ENCODE data around the gene TNRC6C. TPM values are rescaled to one million over a fixed set of nuclear protein-coding genes. Genes with fewer than 3 reads are reported as not detected.

TNRC6C gene
- total RNA-seq, 3 donors from 2014 or later = 14.1 to 21.7 (median 21.6) TPM

DNA sequence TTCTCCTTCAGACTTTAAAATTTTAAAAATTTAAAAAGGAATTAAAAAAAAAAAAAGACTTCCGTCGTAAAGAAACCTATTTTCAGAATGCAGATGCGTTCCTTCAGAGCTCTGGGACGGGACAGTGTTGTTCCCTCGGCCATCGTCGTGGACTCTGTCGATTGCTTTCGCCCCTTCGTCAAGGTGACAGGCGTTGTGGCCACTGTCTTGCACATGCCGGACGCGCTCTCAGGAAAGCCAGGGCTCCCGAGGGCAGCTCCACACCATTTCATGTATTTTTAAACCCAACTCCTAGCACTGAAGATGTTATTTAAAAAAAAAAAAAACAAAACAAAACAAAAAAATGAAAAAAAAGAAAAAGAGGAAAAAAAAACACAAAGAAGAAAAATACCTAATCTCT is 147.7 kb downstream of the TNRC6C start:
- no peaks in the 10 kb centered on the region for H3K4me1 ChIP-seq
- no peaks in the 10 kb centered on the region for H3K9me3 ChIP-seq
- H3K27me3 ChIP-seq = no peaks in the 10 kb centered on the region
- no peak overlapping the region for H3K27ac ChIP-seq
- intact Hi-C loops (cut with DNase I; ENCODE audit: low total_unique reads) = no loop called here
- no peak overlapping the region for H3K4me3 ChIP-seq
- no peaks in the 10 kb centered on the region for H3K36me3 ChIP-seq
- peak in 1 of 2 donors; percentile 43 for DNase-seq (ENCODE audit: low spot score in 2 of 2)
- TF ChIP-seq, protein P1, sequence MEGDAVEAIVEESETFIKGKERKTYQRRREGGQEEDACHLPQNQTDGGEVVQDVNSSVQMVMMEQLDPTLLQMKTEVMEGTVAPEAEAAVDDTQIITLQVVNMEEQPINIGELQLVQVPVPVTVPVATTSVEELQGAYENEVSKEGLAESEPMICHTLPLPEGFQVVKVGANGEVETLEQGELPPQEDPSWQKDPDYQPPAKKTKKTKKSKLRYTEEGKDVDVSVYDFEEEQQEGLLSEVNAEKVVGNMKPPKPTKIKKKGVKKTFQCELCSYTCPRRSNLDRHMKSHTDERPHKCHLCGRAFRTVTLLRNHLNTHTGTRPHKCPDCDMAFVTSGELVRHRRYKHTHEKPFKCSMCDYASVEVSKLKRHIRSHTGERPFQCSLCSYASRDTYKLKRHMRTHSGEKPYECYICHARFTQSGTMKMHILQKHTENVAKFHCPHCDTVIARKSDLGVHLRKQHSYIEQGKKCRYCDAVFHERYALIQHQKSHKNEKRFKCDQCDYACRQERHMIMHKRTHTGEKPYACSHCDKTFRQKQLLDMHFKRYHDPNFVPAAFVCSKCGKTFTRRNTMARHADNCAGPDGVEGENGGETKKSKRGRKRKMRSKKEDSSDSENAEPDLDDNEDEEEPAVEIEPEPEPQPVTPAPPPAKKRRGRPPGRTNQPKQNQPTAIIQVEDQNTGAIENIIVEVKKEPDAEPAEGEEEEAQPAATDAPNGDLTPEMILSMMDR (IDR thresholded peaks at IDR 0.05) = no peak
- TF ChIP-seq POLR2A (IDR thresholded peaks at IDR 0.05) (no peak), POLR2AphosphoS5 (IDR thresholded peaks at IDR 0.05) (no peak)

DNA sequence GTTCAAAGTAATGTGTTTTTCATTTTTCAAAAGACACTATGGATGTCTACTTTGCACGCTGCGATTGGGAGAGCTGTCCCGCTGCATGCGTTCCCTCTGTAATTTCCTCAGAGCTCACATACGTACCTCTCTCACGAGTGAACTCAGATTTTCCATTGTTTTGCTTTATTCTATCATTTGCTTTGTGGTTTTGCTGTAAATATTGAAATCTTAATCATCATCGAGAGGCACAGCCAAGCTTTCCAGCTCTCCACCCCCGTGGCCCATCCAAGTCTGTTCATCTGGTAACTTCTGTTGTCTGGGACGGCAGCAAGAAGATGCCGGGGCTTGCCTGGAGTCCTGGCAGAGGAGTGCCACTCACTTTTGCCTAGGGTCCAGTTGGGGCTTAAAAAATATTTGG is 149.0 kb downstream of the TNRC6C start:
- Histone ChIP-seq H3K27ac (peak overlapping the region in 1 of 2 donors; percentile 52), H3K4me3 (no peak overlapping the region), H3K9me3 (no peaks in the 10 kb centered on the region), H3K27me3 (no peaks in the 10 kb centered on the region), H3K36me3 (no peaks in the 10 kb centered on the region), H3K4me1 (no peaks in the 10 kb centered on the region)
- intact Hi-C loops (cut with DNase I; ENCODE audit: low total_unique reads) = no loop called here
- DNase-seq (ENCODE audit: low spot score in 2 of 2) = no peak
- TF ChIP-seq, protein P1 (IDR thresholded peaks at IDR 0.05) = no peak
- no peak for TF ChIP-seq POLR2A (IDR thresholded peaks at IDR 0.05)
- no peak for TF ChIP-seq POLR2AphosphoS5 (IDR thresholded peaks at IDR 0.05)

GRCh38 chr17:78107976-78108725 is 149.6 kb downstream of the TNRC6C start:
- intact Hi-C loops (cut with DNase I; ENCODE audit: low total_unique reads) = no loop called here
- no peaks in the 10 kb centered on the region for H3K4me1 ChIP-seq
- H3K27me3 ChIP-seq = no peaks in the 10 kb centered on the region
- DNase-seq (ENCODE audit: low spot score in 2 of 2) = no peak
- H3K9me3 ChIP-seq = no peaks in the 10 kb centered on the region
- H3K27ac ChIP-seq = peak overlapping the region in 1 of 2 donors; percentile 52
- H3K36me3 ChIP-seq = no peaks in the 10 kb centered on the region
- no peak for TF ChIP-seq POLR2AphosphoS5 (IDR thresholded peaks at IDR 0.05)
- no peak for TF ChIP-seq POLR2A (IDR thresholded peaks at IDR 0.05)
- TF ChIP-seq, protein P1 (IDR thresholded peaks at IDR 0.05) = no peak
- H3K4me3 ChIP-seq = no peak overlapping the region

DNA sequence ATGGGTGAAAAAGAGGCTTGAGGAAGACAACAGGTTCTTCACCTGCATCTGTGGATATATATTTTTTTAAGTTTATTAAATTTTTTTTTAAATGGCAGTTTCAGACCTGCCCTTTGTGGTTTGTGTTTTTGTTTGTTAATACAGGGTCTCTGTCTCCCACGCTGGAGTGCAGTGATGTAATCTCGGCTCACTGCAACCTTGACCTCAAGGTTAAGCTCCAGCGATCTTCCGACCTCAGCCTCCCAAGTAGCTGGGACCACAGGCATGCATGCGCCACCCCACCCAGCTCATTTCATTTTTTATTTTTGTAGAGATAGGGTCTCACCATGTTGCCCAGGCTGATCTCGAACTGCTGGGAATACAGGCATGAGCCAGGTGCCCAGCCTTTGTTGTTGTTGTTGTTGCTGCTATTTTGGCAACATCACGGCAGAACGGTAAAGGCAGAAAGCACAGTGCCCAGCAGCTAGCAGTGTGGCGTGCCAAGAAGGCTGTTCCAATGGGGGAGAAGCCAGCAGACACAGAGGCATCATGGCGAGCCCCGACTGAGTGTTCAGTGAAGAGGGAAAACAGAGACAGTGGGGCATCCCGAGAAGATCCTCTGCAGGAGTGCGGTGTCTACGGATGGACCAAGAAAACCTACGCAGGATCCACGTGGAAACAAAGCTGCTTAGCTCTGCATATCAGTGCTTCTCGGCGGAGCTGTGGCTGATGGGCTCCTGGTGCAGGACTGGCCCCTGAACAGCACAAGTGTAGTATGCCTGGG is 150.4 kb downstream of the TNRC6C start:
- TF ChIP-seq POLR2A (IDR thresholded peaks at IDR 0.05) = no peak
- TF ChIP-seq, protein P1 (IDR thresholded peaks at IDR 0.05) = no peak
- TF ChIP-seq POLR2AphosphoS5 (IDR thresholded peaks at IDR 0.05) = no peak
- DNase-seq (ENCODE audit: low spot score in 2 of 2) = no peak
- no peaks in the 10 kb centered on the region for H3K27me3 ChIP-seq
- no peaks in the 10 kb centered on the region for H3K9me3 ChIP-seq
- no peak overlapping the region for H3K4me3 ChIP-seq
- H3K27ac ChIP-seq = no peak overlapping the region
- no peaks in the 10 kb centered on the region for H3K36me3 ChIP-seq
- no peaks in the 10 kb centered on the region for H3K4me1 ChIP-seq
- intact Hi-C loops (cut with DNase I; ENCODE audit: low total_unique reads) = no loop called here

DNA sequence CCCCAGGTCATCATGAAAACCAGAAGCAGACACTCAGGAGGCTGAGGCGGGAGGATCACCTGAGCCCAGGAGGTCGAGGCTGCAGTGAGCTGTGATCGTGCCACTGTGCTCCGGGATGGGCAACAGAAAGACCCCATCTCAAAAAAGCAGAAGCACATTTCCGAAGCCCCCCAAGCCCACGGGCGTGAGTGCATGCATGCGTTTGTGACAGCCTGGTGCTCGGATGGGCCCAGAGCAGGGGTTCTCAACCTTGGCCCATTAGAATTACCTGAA is 150.9 kb downstream of the TNRC6C start:
- Histone ChIP-seq H3K27me3 (no peaks in the 10 kb centered on the region), H3K4me1 (no peaks in the 10 kb centered on the region), H3K9me3 (no peaks in the 10 kb centered on the region), H3K36me3 (no peaks in the 10 kb centered on the region), H3K4me3 (no peak overlapping the region), H3K27ac (no peak overlapping the region)
- TF ChIP-seq POLR2A (IDR thresholded peaks at IDR 0.05) = no peak
- TF ChIP-seq POLR2AphosphoS5 (IDR thresholded peaks at IDR 0.05) = no peak
- TF ChIP-seq, protein P1 (IDR thresholded peaks at IDR 0.05) = no peak
- DNase-seq (ENCODE audit: low spot score in 2 of 2) = no peak
- intact Hi-C loops (cut with DNase I; ENCODE audit: low total_unique reads) = no loop called here

Data from breast epithelium (tissue), 4 donors.